ENCODE results near the gene HACL1.

The HACL1 gene

DNA sequence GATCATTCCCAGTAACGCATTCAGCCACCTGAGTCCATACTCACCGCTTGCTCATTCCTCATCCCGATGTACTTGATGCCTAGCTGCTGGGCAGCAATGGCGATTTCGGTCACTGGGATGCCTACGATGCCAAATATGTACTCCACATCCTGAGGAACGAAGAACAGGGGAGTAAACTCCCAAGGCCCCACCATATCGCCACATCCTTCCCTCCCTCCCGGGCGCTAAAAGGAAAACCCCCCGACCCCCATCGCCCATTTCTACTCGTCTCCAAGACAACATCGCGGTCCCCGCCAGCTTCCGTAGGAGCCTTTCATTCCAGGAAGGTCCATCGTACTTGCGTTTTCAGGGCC is 347 bp downstream of the HACL1 start:
- Histone ChIP-seq H3K36me3 (ENCODE audit: insufficient read depth, low read length) (peaks cover 13% of the 10 kb centered on the region), H3K4me1 (ENCODE audit: control insufficient read depth, insufficient read depth, low read length) (peaks cover 11% of the 10 kb centered on the region), H3K9ac (ENCODE audit: low read depth, low read length) (peak overlapping the region; percentile 83), H3K9me3 (replicated peaks; ENCODE audit: low read length) (no peaks in the 10 kb centered on the region), H3K4me2 (ENCODE audit: low read length) (peak overlapping the region; percentile 85), H3K27me3 (ENCODE audit: control insufficient read depth, insufficient read depth, low read length) (no peaks in the 10 kb centered on the region), H3K4me3 (ENCODE audit: low read length) (peak overlapping the region; percentile 89)

DNA sequence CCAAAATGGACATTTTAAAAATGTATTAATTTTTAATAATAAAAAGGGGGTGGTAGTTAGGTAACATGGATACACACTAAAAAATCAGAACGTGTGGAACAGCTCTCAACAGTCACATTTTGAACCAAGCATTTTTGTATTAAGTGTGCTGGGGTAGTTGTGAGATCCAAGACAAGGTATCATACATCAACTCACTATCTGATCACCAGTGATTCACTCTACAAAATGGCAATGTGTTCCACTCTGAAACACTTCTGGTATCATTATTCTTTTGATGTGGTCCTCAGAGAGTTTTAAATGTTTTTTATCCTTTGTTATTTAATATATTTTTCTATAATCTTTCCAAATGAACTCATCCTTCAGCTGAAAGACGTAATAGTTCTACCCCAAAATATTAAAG is 5.4 kb downstream of the HACL1 start:
- H3K4me3 ChIP-seq (ENCODE audit: low read length), result no peak overlapping the region
- no peak overlapping the region for H3K9ac ChIP-seq (ENCODE audit: low read depth, low read length)
- H3K9me3 ChIP-seq (replicated peaks; ENCODE audit: low read length), result no peaks in the 10 kb centered on the region
- no peaks in the 10 kb centered on the region for H3K27me3 ChIP-seq (ENCODE audit: control insufficient read depth, insufficient read depth, low read length)
- H3K4me2 ChIP-seq (ENCODE audit: low read length), result no peak overlapping the region
- peaks cover 13% of the 10 kb centered on the region for H3K36me3 ChIP-seq (ENCODE audit: insufficient read depth, low read length)
- peaks cover 6% of the 10 kb centered on the region for H3K4me1 ChIP-seq (ENCODE audit: control insufficient read depth, insufficient read depth, low read length)

DNA sequence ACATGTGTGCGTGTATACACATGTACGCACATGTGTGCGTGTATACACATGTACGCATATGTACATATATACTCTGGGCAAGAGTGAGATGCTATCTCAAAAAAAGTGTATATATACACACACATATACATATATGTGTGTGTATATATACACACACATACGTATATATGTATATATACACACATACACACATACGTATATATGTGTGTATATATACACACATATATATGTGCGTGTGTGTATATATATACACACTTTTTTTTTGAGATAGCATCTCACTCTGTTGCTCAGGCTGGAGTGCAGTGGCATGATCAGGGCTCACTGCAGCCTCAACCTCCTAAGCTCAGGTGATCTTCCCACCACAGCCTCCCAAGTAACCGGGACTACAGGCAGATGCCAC is 8.4 kb downstream of the HACL1 start:
- H3K4me2 ChIP-seq (ENCODE audit: low read length), result no peak overlapping the region
- no peaks in the 10 kb centered on the region for H3K27me3 ChIP-seq (ENCODE audit: control insufficient read depth, insufficient read depth, low read length)
- no peaks in the 10 kb centered on the region for H3K9me3 ChIP-seq (replicated peaks; ENCODE audit: low read length)
- H3K4me1 ChIP-seq (ENCODE audit: control insufficient read depth, insufficient read depth, low read length), result no peaks in the 10 kb centered on the region
- H3K36me3 ChIP-seq (ENCODE audit: insufficient read depth, low read length), result peaks cover 15% of the 10 kb centered on the region
- H3K4me3 ChIP-seq (ENCODE audit: low read length), result no peak overlapping the region
- no peak overlapping the region for H3K9ac ChIP-seq (ENCODE audit: low read depth, low read length)

DNA sequence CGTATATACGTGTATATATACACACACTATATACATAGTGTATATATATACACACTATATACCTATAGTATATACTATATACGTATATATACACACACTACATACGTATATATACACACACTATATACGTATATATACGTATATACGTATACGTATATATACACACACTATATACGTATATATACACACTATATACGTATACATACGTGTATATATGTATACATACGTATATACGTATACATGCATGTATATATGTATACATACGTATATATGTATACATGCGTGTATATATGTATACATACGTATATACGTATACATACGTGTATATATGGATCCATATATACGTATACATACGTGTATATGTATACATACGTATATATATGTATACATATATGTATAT is 9.4 kb downstream of the HACL1 start:
- H3K9ac ChIP-seq (ENCODE audit: low read depth, low read length), result no peak overlapping the region
- no peaks in the 10 kb centered on the region for H3K9me3 ChIP-seq (replicated peaks; ENCODE audit: low read length)
- H3K4me3 ChIP-seq (ENCODE audit: low read length), result no peak overlapping the region
- no peak overlapping the region for H3K4me2 ChIP-seq (ENCODE audit: low read length)
- peaks cover 12% of the 10 kb centered on the region for H3K36me3 ChIP-seq (ENCODE audit: insufficient read depth, low read length)
- H3K27me3 ChIP-seq (ENCODE audit: control insufficient read depth, insufficient read depth, low read length), result no peaks in the 10 kb centered on the region
- H3K4me1 ChIP-seq (ENCODE audit: control insufficient read depth, insufficient read depth, low read length), result no peaks in the 10 kb centered on the region

DNA sequence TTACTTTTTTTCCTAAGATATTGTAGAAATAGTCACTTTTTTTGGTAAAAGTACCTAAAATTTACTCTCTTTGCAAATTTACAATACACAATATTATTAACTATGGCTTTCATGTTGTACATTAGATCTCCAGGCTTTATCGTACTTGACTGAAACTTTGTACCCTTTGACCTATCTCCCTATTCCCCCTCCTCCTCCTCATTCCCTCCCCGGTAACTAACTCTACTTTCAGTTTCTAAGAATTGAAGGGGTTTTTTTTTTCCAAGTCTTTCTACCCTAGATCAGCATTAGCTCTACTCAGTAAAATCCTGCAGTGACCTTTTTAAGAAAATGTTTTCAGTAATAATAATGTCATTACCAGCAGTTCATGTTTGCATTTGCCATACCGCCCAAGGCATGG is 10.1 kb downstream of the HACL1 start:
- H3K4me3 ChIP-seq (ENCODE audit: low read length), result no peak overlapping the region
- no peaks in the 10 kb centered on the region for H3K4me1 ChIP-seq (ENCODE audit: control insufficient read depth, insufficient read depth, low read length)
- no peak overlapping the region for H3K9ac ChIP-seq (ENCODE audit: low read depth, low read length)
- no peaks in the 10 kb centered on the region for H3K27me3 ChIP-seq (ENCODE audit: control insufficient read depth, insufficient read depth, low read length)
- H3K36me3 ChIP-seq (ENCODE audit: insufficient read depth, low read length), result peaks cover 16% of the 10 kb centered on the region
- H3K4me2 ChIP-seq (ENCODE audit: low read length), result no peak overlapping the region
- H3K9me3 ChIP-seq (replicated peaks; ENCODE audit: low read length), result no peaks in the 10 kb centered on the region

DNA sequence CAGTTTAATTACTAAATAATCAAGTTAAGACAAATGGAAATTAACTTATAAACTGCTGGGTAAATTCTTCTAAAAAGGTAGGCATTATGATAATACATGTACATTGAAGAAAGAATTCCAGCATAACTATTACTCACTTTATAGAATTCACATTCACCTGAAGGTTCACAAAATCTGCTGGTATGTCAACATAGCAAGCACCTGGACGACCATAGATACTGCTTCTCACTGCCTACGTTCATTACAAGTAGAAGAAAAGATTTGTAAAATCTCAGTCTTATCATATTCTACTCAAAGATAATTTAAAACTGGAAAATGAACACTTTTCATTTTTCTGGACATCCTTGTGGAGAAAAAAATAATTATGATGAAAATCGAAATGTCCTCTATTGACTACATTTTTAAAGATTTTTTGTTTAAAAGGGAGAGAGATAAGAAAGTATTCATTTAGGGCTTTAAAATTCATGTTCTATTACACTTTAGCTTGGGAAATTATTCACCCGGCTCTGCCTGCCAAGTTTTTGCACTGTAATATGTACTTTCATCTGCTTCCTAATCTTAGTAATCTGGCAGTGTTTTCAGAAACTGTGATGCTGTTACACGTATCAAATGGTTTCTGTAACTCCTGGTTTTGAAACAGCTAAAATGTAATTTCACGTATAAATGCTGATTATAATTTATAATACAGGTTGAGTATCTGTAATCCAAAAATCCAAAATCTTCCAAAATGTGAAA is 16.1 kb downstream of the HACL1 start:
- H3K9ac ChIP-seq (ENCODE audit: low read depth, low read length), result peak overlapping the region; percentile 13
- no peak overlapping the region for H3K4me3 ChIP-seq (ENCODE audit: low read length)
- H3K9me3 ChIP-seq (replicated peaks; ENCODE audit: low read length), result no peaks in the 10 kb centered on the region
- H3K27me3 ChIP-seq (ENCODE audit: control insufficient read depth, insufficient read depth, low read length), result no peaks in the 10 kb centered on the region
- peaks cover 33% of the 10 kb centered on the region for H3K36me3 ChIP-seq (ENCODE audit: insufficient read depth, low read length)
- peaks cover 14% of the 10 kb centered on the region for H3K4me1 ChIP-seq (ENCODE audit: control insufficient read depth, insufficient read depth, low read length)
- peak overlapping the region; percentile 42 for H3K4me2 ChIP-seq (ENCODE audit: low read length)

DNA sequence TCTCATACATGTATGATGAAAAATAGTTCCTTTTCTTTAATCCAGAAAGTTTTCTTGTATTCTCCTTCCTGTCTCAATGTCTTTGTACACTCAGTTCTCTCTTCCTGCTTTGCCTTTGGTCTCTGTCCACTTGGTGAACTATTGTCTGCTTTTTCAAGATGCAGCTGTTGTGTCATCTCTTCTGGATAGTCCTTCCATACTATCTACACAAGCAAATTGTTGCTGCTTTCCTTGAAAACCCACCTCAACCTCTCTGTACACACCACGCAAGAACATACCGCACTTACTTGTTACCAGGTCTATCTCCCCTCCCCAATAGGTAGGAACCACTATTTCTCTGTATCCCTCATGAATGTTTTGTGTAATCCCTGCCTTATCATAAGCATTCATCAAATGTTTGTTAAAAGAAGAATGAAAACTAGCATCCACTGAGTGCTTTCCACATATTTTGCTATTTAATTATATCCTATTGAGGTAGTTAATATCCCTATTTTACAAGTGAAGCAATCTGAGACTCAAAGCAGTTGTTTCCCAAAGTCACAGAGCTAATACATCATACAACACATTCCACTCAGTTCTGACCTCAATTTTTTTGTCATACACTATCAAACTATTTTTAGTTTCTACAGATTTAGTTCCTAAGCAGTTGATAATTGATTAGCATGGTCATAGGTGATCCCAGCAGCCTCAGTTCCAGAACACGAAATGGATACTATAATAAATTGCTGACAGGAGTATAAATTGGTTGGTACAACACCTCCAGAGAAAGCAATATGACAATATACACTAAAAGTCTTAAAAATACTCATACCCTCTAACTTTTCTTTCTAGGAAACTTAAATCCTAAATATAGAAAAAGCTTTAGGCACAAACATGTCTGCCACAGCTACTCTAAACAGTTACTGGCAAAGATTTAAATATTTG is 19.6 kb downstream of the HACL1 start:
- Histone ChIP-seq H3K4me2 (ENCODE audit: low read length) (no peak overlapping the region), H3K9ac (ENCODE audit: low read depth, low read length) (no peak overlapping the region), H3K4me3 (ENCODE audit: low read length) (no peak overlapping the region), H3K9me3 (replicated peaks; ENCODE audit: low read length) (no peaks in the 10 kb centered on the region), H3K27me3 (ENCODE audit: control insufficient read depth, insufficient read depth, low read length) (no peaks in the 10 kb centered on the region), H3K4me1 (ENCODE audit: control insufficient read depth, insufficient read depth, low read length) (peaks cover 23% of the 10 kb centered on the region), H3K36me3 (ENCODE audit: insufficient read depth, low read length) (peaks cover 22% of the 10 kb centered on the region)

DNA sequence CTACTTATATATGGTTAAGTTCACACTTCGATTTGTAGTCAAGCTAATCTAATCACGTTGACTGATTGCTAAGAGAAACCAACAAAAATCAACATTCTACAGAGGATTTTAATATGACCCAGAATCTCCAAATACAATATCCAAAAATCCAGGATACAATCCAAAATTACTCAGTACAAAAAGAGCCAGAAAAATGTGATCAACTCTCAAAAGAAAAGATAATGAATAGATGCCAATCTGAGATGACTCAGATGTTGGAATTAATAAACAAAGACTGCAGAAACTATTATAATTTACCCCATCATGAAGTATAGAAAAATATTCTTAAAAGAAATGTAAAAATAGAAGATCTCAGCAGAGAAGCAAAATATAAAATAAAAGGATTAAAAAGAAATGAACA is 22.3 kb downstream of the HACL1 start:
- Histone ChIP-seq H3K36me3 (ENCODE audit: insufficient read depth, low read length) (peaks cover 9% of the 10 kb centered on the region), H3K9ac (ENCODE audit: low read depth, low read length) (no peak overlapping the region), H3K27me3 (ENCODE audit: control insufficient read depth, insufficient read depth, low read length) (no peaks in the 10 kb centered on the region), H3K9me3 (replicated peaks; ENCODE audit: low read length) (no peaks in the 10 kb centered on the region), H3K4me1 (ENCODE audit: control insufficient read depth, insufficient read depth, low read length) (peaks cover 9% of the 10 kb centered on the region), H3K4me2 (ENCODE audit: low read length) (no peak overlapping the region), H3K4me3 (ENCODE audit: low read length) (no peak overlapping the region)

DNA sequence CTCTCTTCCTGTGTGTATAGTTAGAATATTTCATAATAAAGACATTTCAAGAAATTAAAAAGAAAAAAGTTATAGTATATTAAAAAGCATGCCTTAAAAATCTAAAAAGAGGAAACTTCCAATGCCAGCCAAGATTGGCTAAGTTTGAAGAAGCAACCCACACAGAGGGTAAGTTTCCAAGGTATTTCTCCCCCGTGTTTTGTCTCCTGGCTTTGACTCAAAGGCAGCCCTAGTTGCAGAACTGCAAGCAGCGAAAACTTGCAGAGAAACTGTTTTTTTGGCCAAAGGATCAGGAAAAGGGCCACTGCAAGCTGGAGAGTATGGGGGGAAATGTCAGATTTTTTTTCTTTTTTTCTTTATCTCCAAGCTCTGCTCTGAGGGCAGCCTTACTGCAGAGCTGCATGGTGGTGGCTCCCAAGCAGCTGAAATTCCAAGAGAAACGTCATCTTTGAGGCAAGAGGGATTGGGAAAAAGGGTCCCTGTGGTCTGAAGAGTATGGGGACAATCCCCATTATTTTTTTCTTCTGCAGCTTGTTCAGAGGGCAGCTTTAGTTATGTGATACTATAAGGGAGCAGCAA is 23.0 kb downstream of the HACL1 start:
- no peaks in the 10 kb centered on the region for H3K27me3 ChIP-seq (ENCODE audit: control insufficient read depth, insufficient read depth, low read length)

DNA sequence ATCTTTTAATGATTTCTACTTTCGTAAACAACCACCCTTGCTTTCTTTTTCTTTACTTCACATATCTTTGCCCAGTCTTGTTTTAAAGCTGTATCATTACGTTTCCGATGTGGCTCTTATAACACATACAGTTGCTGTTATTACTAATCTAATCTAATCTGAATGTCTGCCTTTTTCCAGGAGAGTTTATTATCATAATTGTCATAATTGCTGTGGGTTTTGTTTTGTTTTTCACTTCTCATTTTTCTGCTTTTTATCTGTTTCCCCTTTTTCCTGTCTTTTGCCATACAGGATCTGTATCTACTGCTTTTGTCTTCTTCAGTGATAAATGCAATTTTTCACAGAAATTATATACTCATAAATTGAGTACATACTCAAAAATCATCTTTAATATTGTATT is 24.9 kb downstream of the HACL1 start:
- peaks cover 9% of the 10 kb centered on the region for H3K4me1 ChIP-seq (ENCODE audit: control insufficient read depth, insufficient read depth, low read length)
- no peak overlapping the region for H3K4me2 ChIP-seq (ENCODE audit: low read length)
- H3K4me3 ChIP-seq (ENCODE audit: low read length), result no peak overlapping the region
- H3K9ac ChIP-seq (ENCODE audit: low read depth, low read length), result no peak overlapping the region
- peaks cover 11% of the 10 kb centered on the region for H3K36me3 ChIP-seq (ENCODE audit: insufficient read depth, low read length)
- H3K27me3 ChIP-seq (ENCODE audit: control insufficient read depth, insufficient read depth, low read length), result no peaks in the 10 kb centered on the region
- H3K9me3 ChIP-seq (replicated peaks; ENCODE audit: low read length), result no peaks in the 10 kb centered on the region

More for the DNA sequence above, 23.0 kb downstream of the HACL1 start:
- Histone ChIP-seq H3K4me1 (ENCODE audit: control insufficient read depth, insufficient read depth, low read length) (peaks cover 9% of the 10 kb centered on the region), H3K4me3 (ENCODE audit: low read length) (no peak overlapping the region), H3K4me2 (ENCODE audit: low read length) (no peak overlapping the region), H3K9ac (ENCODE audit: low read depth, low read length) (no peak overlapping the region), H3K36me3 (ENCODE audit: insufficient read depth, low read length) (peaks cover 9% of the 10 kb centered on the region), H3K9me3 (replicated peaks; ENCODE audit: low read length) (no peaks in the 10 kb centered on the region)

DNA sequence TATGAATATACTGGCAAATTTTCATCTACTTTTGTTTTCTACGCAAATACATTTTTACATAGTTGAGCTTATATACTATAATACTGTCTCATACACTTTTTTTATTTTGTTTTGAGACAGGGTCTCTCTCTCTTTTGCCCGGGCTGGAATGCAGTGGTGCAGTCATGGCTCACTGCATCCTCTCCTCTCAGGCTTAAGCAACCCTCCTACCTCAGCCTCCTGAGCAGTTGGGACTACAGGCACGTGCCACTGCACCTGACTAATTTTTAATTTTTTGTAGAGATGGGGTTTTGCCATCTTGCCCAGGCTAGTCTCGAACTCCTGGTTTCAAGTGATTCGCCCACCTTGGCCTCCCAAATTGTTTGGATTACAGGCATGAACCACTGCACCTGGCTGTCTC is 25.9 kb downstream of the HACL1 start:
- Histone ChIP-seq H3K36me3 (ENCODE audit: insufficient read depth, low read length) (peaks cover 17% of the 10 kb centered on the region), H3K27me3 (ENCODE audit: control insufficient read depth, insufficient read depth, low read length) (no peaks in the 10 kb centered on the region), H3K4me1 (ENCODE audit: control insufficient read depth, insufficient read depth, low read length) (peaks cover 9% of the 10 kb centered on the region), H3K9ac (ENCODE audit: low read depth, low read length) (no peak overlapping the region), H3K4me3 (ENCODE audit: low read length) (no peak overlapping the region), H3K4me2 (ENCODE audit: low read length) (no peak overlapping the region), H3K9me3 (replicated peaks; ENCODE audit: low read length) (no peaks in the 10 kb centered on the region)

Measured in skeletal muscle satellite cell (primary cell).